HG03025 (cell line): ENCODE data around the gene CHI3L2.
"Not testable (repeated sequence)": the region's sequence is repeated elsewhere in the genome, so short reads cannot be mapped to it uniquely, and the experiment has no call there.

Source experiments
- ATAC-seq: cut with Tn5 transposase; IDR thresholded peaks from one replicate; pipeline ENCODE4 v1.9.1; 2021; ENCODE audit warnings: mild to moderate bottlenecking, moderate library complexity; ENCODE audit not compliant: unreplicated experiment, low FRiP score

The CHI3L2 gene

GRCh38 chr1:111201275-111202090 is 26.0 kb upstream of the CHI3L2 start:
- no peak for ATAC-seq

- ATAC-seq, result no peak
These were observed 25.2 kb upstream of the CHI3L2 start for GRCh38 chr1:111202366-111202706.

GRCh38 chr1:111202707-111203623 is 24.5 kb upstream of the CHI3L2 start:
- no peak for ATAC-seq

DNA sequence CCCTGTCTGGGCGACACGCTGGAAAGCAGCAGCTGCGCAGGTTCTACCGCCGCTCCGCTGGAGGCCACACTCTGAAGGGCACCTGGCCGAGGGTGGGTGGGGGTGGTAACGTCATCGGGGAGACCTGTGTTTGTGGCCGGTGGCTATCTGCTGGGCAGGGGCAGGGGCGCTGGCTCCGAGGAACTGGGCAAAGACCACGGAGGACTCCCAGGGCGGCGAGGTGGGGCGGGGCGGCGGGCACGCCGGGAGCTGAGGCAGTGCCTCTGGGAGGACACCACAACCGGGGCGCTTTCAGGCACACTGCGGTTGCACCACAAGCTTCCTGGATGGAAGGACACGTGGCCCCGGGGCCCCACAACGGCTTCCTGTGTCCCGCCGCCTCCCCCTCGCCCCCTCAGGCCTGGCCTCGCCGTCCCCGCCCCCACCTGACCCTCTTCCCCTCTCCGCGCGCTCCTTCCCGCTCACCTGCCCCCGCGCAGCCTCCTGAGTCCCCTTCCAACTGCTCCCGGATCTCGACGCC is 23.8 kb upstream of the CHI3L2 start:
- ATAC-seq, result peak; percentile 57

DNA sequence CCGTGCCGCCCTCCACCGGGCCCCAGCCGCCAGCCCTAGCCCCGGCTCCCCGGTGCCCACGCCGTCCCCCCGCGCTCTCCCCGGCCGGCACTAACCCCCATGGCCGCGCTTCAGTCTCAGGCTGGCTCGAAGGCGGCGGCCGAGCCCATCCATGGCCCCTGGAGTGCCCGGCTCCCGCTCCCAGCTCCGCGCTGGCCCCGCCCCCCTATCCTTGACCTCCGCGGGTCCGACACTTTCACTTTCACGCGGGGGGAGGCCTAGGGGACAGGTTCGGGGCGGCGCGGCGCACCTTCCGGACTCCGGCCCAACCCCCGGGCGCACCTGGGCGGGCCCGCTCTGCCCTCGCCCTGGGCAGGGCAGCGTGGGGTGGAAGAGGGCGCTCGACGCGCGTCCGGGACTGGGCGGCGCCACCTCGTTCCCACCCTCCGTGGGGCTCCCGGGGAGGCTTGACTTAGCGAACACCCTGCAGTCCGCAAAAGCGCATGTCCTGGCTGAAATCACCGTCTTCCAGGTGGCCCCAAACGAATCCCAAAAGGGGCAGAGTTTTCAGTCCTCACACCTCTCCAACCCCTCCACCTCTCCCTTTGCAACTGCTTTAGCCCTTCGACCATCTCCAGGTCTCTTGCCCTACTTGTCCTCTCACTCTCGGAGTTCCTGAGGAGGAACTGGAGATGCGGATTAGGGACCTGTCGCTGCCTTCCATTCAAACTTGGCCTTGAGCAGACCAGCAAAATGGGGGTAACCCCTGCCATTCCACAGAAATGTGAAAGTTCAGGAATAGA is 23.1 kb upstream of the CHI3L2 start:
- ATAC-seq, result peak; percentile 76

GRCh38 chr1:111204983-111205713 is 22.4 kb upstream of the CHI3L2 start:
- ATAC-seq, result no peak

GRCh38 chr1:111205714-111206050 is 21.8 kb upstream of the CHI3L2 start:
- ATAC-seq, result no peak

DNA sequence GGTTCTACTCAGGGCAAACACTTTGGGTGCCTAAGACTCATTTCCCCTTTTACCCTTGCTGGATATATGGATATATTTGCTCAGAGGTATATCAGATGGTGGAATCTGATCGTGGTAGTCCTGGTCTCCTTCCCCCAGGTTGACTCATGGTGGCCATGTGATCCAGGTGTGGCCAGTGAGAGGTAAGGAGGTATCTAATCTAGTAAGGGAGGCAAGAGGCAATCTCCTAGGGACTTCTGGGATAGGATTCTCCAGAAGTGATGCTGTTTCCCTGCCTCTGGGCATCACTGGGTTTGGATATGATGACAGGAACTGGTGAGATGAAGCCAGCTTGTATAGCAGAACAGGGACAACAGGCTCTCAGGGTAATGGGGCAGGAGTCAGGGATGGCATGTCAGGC is 18.6 kb upstream of the CHI3L2 start:
- ATAC-seq, result no peak

DNA sequence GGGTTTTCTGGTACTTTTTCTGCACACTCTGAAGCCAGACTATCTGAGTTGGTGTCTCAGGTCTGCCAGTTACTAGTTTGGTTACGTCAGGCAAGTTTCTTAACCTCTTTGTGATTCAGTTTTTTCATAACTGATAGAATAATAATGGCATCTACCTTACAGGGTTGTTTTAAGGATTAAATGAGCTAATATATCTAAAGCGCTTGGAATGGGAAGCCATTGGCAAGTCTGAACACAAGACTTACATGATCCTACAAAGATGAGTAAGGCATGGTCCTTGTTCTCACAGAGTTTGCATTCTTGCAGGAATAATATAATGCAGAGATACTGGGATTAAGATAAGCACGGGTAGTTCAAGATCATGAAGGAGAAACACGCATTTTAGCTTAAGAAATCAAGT is 17.9 kb upstream of the CHI3L2 start:
- no peak for ATAC-seq

DNA sequence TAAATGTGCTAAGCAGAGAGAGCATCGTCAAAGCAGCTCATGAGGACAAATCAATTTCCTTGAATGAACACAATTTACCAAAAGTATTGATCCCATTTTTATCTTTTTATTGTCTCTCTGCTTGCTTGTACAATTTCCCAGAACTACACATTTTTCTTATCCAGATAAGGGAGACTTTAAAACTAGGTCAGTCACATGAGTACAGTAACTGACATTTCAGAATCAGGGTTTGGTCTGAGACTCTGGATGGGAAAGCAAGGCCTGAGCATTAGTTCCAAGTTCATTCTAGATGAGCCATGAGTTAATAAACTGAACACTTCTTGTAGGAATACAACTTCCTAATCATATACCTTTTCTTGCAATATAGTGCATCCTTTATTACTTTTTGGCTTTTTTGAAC is 15.6 kb upstream of the CHI3L2 start:
- ATAC-seq, result no peak

DNA sequence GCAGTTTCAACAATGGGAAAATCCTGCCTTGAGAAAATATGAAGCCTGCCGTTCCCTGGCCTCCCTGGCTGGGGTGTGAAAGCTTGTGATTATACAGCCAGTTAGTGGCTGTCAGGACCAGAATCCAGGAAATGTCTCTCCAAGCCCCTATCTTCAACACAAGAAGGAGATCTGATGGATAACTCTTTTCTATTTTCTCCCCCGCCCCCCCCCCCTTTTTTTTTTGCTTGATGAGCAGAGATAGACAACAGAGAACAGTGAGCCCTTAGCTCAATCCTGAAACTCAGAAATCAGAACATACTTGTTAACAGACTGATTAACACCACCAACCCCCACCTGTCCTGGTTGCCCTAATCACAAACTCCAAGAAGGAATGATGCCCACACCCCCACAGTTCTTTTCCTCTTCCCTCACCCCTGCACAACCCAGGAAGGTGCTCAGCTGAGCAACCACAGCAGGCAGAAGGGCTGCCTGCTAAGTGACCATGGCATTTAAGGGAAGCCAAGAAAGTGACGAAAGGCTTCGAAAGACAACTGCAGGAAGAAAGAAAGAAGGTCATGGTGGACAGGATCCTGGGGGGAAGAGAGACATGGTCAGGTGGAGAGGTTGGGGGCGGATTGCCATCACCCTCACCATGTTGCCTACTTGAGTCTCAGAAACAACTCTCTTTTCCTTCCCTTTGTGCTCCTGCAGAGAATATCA is 14.7 kb upstream of the CHI3L2 start:
- ATAC-seq, result no peak

- no peak for ATAC-seq
These were observed 14.1 kb upstream of the CHI3L2 start for GRCh38 chr1:111213412-111213811.

GRCh38 chr1:111214074-111214801 is 13.3 kb upstream of the CHI3L2 start:
- ATAC-seq, result no peak

DNA sequence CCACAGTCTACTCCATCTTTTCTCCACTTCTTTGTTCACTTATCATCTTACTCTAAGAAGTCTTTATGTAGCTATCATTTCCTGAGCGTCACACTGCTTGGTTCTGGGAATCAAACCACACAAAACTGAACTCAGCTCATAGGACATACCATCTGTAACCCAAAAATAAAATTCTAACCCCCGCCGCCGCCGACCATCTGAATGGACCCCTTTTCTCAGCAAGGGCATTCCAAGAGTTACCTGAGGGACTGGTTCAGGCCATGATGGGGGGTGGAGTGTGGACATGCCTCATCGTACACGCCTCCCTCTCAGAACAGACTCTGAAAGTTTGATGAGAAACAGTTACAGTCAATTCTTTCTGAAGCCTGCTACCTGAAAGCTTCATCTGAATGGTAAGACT is 12.6 kb upstream of the CHI3L2 start:
- ATAC-seq, result no peak

GRCh38 chr1:111215285-111215684 is 12.2 kb upstream of the CHI3L2 start:
- not testable (repeated sequence) for ATAC-seq

DNA sequence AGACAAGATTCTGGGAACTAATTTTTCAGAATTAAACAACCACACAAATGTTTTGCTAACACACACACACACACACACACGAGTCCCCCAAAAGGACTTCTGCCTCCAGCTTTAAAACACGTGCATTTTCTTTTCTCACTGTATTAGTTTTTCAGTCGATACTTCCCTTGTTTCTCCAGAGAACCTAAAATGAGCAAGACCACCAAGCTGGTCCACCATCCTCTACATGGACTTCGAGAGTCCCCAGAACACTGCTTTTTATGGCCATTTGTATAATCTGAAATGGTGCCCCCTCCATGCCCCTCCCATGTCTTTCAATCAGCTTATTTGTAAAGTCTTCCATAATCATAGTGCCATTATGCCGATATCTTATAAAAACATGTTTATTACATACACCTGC is 10.8 kb upstream of the CHI3L2 start:
- no peak for ATAC-seq

DNA sequence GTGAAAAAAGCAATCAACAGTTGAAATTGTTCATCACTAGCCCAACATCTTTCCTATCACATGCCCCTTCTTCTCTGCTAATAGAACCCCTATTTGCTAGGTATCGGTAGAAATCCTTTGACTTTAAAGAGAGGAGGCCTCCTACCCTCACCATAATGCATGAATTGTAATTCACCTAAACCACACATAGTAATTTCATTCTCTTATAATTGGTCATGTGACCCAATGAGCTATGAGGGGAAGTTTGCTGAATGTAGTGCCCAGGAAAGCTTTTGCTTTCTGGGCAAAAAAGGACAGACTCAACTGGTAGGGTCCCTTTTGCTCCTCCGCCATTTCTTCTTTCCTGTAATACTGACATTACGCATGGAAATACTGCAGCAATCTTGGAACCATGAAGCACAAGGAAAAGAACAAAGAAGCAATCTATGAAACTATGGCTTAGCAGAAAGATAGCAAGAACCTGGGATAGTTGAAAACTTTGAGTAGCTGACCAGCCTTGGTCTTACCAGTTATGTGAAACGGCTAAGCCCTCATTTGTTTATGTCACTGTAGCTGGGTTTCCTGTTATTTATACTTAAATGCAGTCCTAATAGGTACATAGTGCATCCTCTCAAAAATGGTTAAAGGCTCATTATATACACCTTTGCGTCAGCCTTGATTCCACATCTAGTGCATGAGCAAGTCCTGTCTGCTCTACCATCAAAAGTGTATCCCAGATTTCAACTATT is 10.2 kb upstream of the CHI3L2 start:
- ATAC-seq, result no peak
